Neuronal stem cell (in vitro differentiated cells): ENCODE data around the gene LAMB4.

Source experiments
- DNase-seq: peaks from one replicate; pipeline ENCODE4 v3.0.0-alpha.2; 2013; ENCODE audit warnings: low spot score
- H2AFZ ChIP-seq: one replicate; pipeline ENCODE4 v1.6.1; 2013; ENCODE audit warnings: mild to moderate bottlenecking, low read length, inconsistent platforms
- H2AK5ac ChIP-seq: 2 replicates; pipeline ENCODE4 v1.6.1; 2013; ENCODE audit warnings: low read depth, mild to moderate bottlenecking, inconsistent platforms, low read length, moderate library complexity, mixed read lengths
- H2BK120ac ChIP-seq: 2 replicates; pipeline ENCODE4 v1.6.1; 2013; ENCODE audit warnings: low read depth, mild to moderate bottlenecking, inconsistent platforms, low read length, moderate library complexity, mixed read lengths
- H2BK12ac ChIP-seq: one replicate; pipeline ENCODE4 v1.6.1; 2013; ENCODE audit warnings: low read length, inconsistent platforms
- H2BK15ac ChIP-seq: 2 replicates; pipeline ENCODE4 v1.6.1; 2013; ENCODE audit warnings: mild to moderate bottlenecking, low read length, inconsistent platforms, mixed read lengths
- H2BK5ac ChIP-seq: one replicate; pipeline ENCODE4 v1.6.1; 2013; ENCODE audit warnings: inconsistent platforms, mild to moderate bottlenecking, low read length, moderate library complexity
- H3K14ac ChIP-seq: one replicate; pipeline ENCODE4 v1.6.1; 2013; ENCODE audit warnings: low read length, inconsistent platforms
- H3K18ac ChIP-seq: 2 replicates; pipeline ENCODE4 v1.6.1; 2013; ENCODE audit warnings: low read length, inconsistent platforms
- H3K23ac ChIP-seq: 2 replicates; pipeline ENCODE4 v1.6.1; 2013; ENCODE audit warnings: low read depth, mild to moderate bottlenecking, mixed read lengths, low read length, inconsistent platforms; ENCODE audit not compliant: poor library complexity
- H3K27ac ChIP-seq: replicated peaks from 3 replicates; pipeline ENCODE4 v1.5.1; 2013; ENCODE audit warnings: low read length, inconsistent platforms
- H3K27me3 ChIP-seq, 3 experiments: 2 replicates each; pipeline ENCODE4 v1.6.1; 2013; ENCODE audit warnings: low read length in 3 of 3, mild to moderate bottlenecking in 2 of 3, inconsistent platforms in 1 of 3, low read depth in 1 of 3, mixed read lengths in 1 of 3, moderate library complexity in 1 of 3; ENCODE audit not compliant: control insufficient read depth in 3 of 3, insufficient read depth in 3 of 3
- H3K36me3 ChIP-seq, 2 donors: replicated peaks in 1 of 2; 2 replicates each; pipeline ENCODE4 v1.6.1; 2013; ENCODE audit warnings: low read length in 2 of 2; ENCODE audit not compliant: control insufficient read depth in 2 of 2, insufficient read depth in 2 of 2
- H3K4ac ChIP-seq: 2 replicates; pipeline ENCODE4 v1.6.1; 2013; ENCODE audit warnings: inconsistent platforms, mild to moderate bottlenecking, low read length, moderate library complexity
- H3K4me1 ChIP-seq, 2 donors: 1 replicate in 1 of 2; 2 replicates in 1 of 2; pipeline ENCODE4 v1.6.1; 2013; ENCODE audit warnings: low read length in 2 of 2, low read depth in 1 of 2; ENCODE audit not compliant: control insufficient read depth in 2 of 2, insufficient read depth in 1 of 2
- H3K4me2 ChIP-seq: one replicate; pipeline ENCODE4 v1.6.1; 2013; ENCODE audit warnings: mild to moderate bottlenecking, low read length, inconsistent platforms; ENCODE audit not compliant: insufficient read depth, poor library complexity, severe bottlenecking
- H3K4me3 ChIP-seq, 2 donors: 2 replicates each; pipeline ENCODE4 v1.5.1; 2013; ENCODE audit warnings: low read length in 2 of 2, mild to moderate bottlenecking in 2 of 2, inconsistent platforms in 1 of 2, moderate library complexity in 1 of 2
- H3K79me1 ChIP-seq: one replicate; pipeline ENCODE4 v1.6.1; 2013; ENCODE audit warnings: low read depth, mild to moderate bottlenecking, inconsistent platforms, low read length, moderate library complexity
- H3K9ac ChIP-seq: one replicate; pipeline ENCODE4 v1.6.1; 2013; ENCODE audit warnings: mild to moderate bottlenecking, low read depth, low read length, inconsistent platforms; ENCODE audit not compliant: poor library complexity
- H3K9me3 ChIP-seq, 2 donors: replicated peaks in 1 of 2; 2 replicates each; pipeline versions ENCODE3 to v1.6.1; 2013; ENCODE audit warnings: low read length in 2 of 2, mild to moderate bottlenecking in 2 of 2, inconsistent platforms in 1 of 2, low read depth in 1 of 2, mixed read lengths in 1 of 2, moderate library complexity in 1 of 2; ENCODE audit not compliant: control insufficient read depth in 2 of 2, insufficient read depth in 1 of 2
- H4K8ac ChIP-seq: one replicate; pipeline ENCODE4 v1.6.1; 2013; ENCODE audit warnings: low read depth, mild to moderate bottlenecking, inconsistent platforms, low read length, moderate library complexity
- H4K91ac ChIP-seq: one replicate; pipeline ENCODE4 v1.6.1; 2013; ENCODE audit warnings: low read length, low read depth, mild to moderate bottlenecking, inconsistent platforms; ENCODE audit not compliant: poor library complexity
- WGBS, 2 donors: extraction: QIAGEN DNeasy Blood & Tissue Kit; methylation state at CpG; one replicate each; pipeline ENCODE4 v1.1.7; 2013; ENCODE audit warnings: missing lambda C conversion rate in 2 of 2, mixed read lengths in 1 of 2; ENCODE audit not compliant: insufficient read length in 2 of 2, insufficient replicate concordance in 1 of 2; ENCODE audit errors: extremely low coverage in 2 of 2; 5-methylcytosine and 5-hydroxymethylcytosine counted together

LAMB4 gene

GRCh38 chr7:108164342-108164741 lies 34.2 kb upstream of the LAMB4 start:
- no peak for DNase-seq
- no peaks in the 10 kb centered on the region for H3K9me3 ChIP-seq
- WGBS, 2 donors = no CpG with 5 or more reads among the region's 6 CpGs
- no peak overlapping the region for H2AFZ ChIP-seq
- H2BK12ac ChIP-seq = no peak overlapping the region
- no peak overlapping the region for H2BK5ac ChIP-seq
- no peak overlapping the region for H3K18ac ChIP-seq
- H3K79me1 ChIP-seq = no peaks in the 10 kb centered on the region
- H3K4me3 ChIP-seq = no peak overlapping the region
- H2AK5ac ChIP-seq = no peak overlapping the region
- H3K27ac ChIP-seq = no peak overlapping the region
- H3K4me1 ChIP-seq = peaks cover 0 to 2% of the 10 kb centered on the region in 2 donors
- H3K23ac ChIP-seq = no peak overlapping the region
- no peak overlapping the region for H3K4ac ChIP-seq
- H4K91ac ChIP-seq = no peak overlapping the region
- no peak overlapping the region for H2BK15ac ChIP-seq
- H3K14ac ChIP-seq = no peak overlapping the region
- H4K8ac ChIP-seq = no peak overlapping the region
- no peaks in the 10 kb centered on the region for H3K27me3 ChIP-seq
- no peaks in the 10 kb centered on the region for H3K36me3 ChIP-seq
- H2BK120ac ChIP-seq = no peak overlapping the region
- no peak overlapping the region for H3K4me2 ChIP-seq
- no peak overlapping the region for H3K9ac ChIP-seq

- no peak overlapping the region for H3K27ac ChIP-seq
- no peak overlapping the region for H4K8ac ChIP-seq
- H2BK12ac ChIP-seq = no peak overlapping the region
- H3K4me3 ChIP-seq = no peak overlapping the region
- no peak overlapping the region for H2AK5ac ChIP-seq
- H3K27me3 ChIP-seq = no peaks in the 10 kb centered on the region
- no peak overlapping the region for H3K4ac ChIP-seq
- H2BK5ac ChIP-seq = no peak overlapping the region
- H3K4me2 ChIP-seq = no peak overlapping the region
- peaks cover 2 to 5% of the 10 kb centered on the region in 2 donors for H3K36me3 ChIP-seq
- no CpG with 5 or more reads among the region's 1 CpG for WGBS, 2 donors
- DNase-seq = no peak
- H2BK15ac ChIP-seq = no peak overlapping the region
- no peak overlapping the region for H4K91ac ChIP-seq
- H2BK120ac ChIP-seq = no peak overlapping the region
- no peak overlapping the region for H3K9ac ChIP-seq
- H3K14ac ChIP-seq = no peak overlapping the region
- H3K4me1 ChIP-seq = no peaks in the 10 kb centered on the region
- H2AFZ ChIP-seq = no peak overlapping the region
- H3K79me1 ChIP-seq = no peaks in the 10 kb centered on the region
- H3K18ac ChIP-seq = no peak overlapping the region
- H3K23ac ChIP-seq = no peak overlapping the region
- no peaks in the 10 kb centered on the region for H3K9me3 ChIP-seq
These were observed 28.6 kb upstream of the LAMB4 start for GRCh38 chr7:108158776-108159175.

DNA sequence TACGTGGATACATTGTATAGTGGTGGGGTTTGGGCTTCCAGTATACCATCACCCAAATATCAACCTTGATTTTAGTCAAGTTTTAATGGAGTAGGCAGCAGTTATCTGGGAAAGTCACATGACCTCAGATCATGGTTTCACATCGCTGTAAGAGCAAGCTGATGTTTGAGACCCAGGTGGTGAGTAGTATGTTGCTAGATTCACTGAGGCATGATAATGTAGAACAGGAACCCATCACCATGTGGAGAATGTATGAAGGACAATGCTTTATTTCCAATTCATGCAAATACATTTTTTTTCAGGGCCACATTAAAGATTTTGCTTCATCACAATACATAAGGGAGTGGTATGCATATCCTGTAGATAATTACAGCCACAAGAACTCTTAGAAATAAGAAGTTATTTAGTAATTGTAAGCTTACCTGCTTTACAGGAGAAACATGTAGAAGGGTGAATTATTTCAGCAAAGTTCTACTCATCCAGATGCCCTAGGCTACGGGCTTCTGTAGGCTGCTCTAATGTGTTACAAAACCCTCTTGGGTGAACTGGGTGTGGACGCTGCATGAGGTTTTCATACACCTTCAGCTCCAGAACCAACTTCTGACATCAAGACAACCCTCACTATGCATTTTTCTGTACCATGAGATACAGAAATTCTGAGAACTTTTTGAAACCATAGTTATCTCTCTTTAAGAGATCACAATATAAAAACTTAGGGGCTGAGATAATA lies 27.6 kb upstream of the LAMB4 start:
- no peak overlapping the region for H3K4ac ChIP-seq
- H4K91ac ChIP-seq = no peak overlapping the region
- H2AK5ac ChIP-seq = no peak overlapping the region
- H2BK15ac ChIP-seq = no peak overlapping the region
- H3K4me2 ChIP-seq = no peak overlapping the region
- no peak overlapping the region for H3K27ac ChIP-seq
- H3K27me3 ChIP-seq = no peaks in the 10 kb centered on the region
- no peak overlapping the region for H2BK12ac ChIP-seq
- H2AFZ ChIP-seq = no peak overlapping the region
- H3K36me3 ChIP-seq = peaks cover 2 to 5% of the 10 kb centered on the region in 2 donors
- no peak overlapping the region for H2BK120ac ChIP-seq
- no peak overlapping the region for H3K18ac ChIP-seq
- no peaks in the 10 kb centered on the region for H3K9me3 ChIP-seq
- WGBS, 2 donors = no CpG with 5 or more reads among the region's 4 CpGs
- no peak overlapping the region for H3K23ac ChIP-seq
- H3K9ac ChIP-seq = no peak overlapping the region
- H3K4me3 ChIP-seq = no peak overlapping the region
- H3K79me1 ChIP-seq = no peaks in the 10 kb centered on the region
- H3K14ac ChIP-seq = no peak overlapping the region
- no peak overlapping the region for H2BK5ac ChIP-seq
- no peaks in the 10 kb centered on the region for H3K4me1 ChIP-seq
- H4K8ac ChIP-seq = no peak overlapping the region
- DNase-seq = no peak

GRCh38 chr7:108156897-108157605 lies 26.9 kb upstream of the LAMB4 start:
- no peak overlapping the region for H2BK120ac ChIP-seq
- no peak overlapping the region for H3K14ac ChIP-seq
- H2BK12ac ChIP-seq = no peak overlapping the region
- no peak overlapping the region for H2AK5ac ChIP-seq
- H4K8ac ChIP-seq = no peak overlapping the region
- no peak for DNase-seq
- no peaks in the 10 kb centered on the region for H3K79me1 ChIP-seq
- no peak overlapping the region for H2BK15ac ChIP-seq
- no peak overlapping the region for H3K4me3 ChIP-seq
- no peak overlapping the region for H2BK5ac ChIP-seq
- H3K9ac ChIP-seq = no peak overlapping the region
- no CpG with 5 or more reads among the region's 3 CpGs for WGBS, 2 donors
- H3K4me1 ChIP-seq = peaks cover 0 to 1% of the 10 kb centered on the region in 2 donors
- no peak overlapping the region for H3K23ac ChIP-seq
- no peaks in the 10 kb centered on the region for H3K9me3 ChIP-seq
- H3K18ac ChIP-seq = no peak overlapping the region
- no peak overlapping the region for H4K91ac ChIP-seq
- H3K27ac ChIP-seq = no peak overlapping the region
- no peaks in the 10 kb centered on the region for H3K27me3 ChIP-seq
- H2AFZ ChIP-seq = no peak overlapping the region
- H3K4me2 ChIP-seq = no peak overlapping the region
- peaks cover 2 to 5% of the 10 kb centered on the region in 2 donors for H3K36me3 ChIP-seq
- H3K4ac ChIP-seq = no peak overlapping the region
